Parietal lobe (tissue), 2 donors: ENCODE data around the gene JRKL. TPM values are rescaled to one million over a fixed set of nuclear protein-coding genes. Genes with fewer than 3 reads are reported as not detected.

ENCODE experiments used
- small RNA-seq: library from RNA; depleted of rRNA; stranded (forward); fragments of <200 nt; gene quantifications from one replicate; pipeline ENCODE3, GENCODE V24; 2014; ENCODE audit warnings: low replicate concordance
- total RNA-seq: library from RNA; depleted of rRNA; stranded (reverse); fragments of >200 nt; gene quantifications from one replicate; pipeline ENCODE4 v1.2.3, GENCODE V29; 2014

The JRKL gene
- 10.6 TPM for total RNA-seq

GRCh38 chr11:96389720-96390487 lies at the start of gene JRKL, which contains the start of gene CCDC82:
Gene JRKL (plus strand): TSS chr11:96390013. CDS start chr11:96390650, 637 bp downstream.
Gene CCDC82 (minus strand): TSS chr11:96389912. CDS start chr11:96384747, 5,165 bp downstream.

GRCh38 chr11:96342961-96343711 lies 46.7 kb upstream of the JRKL start, which contains the start of gene MAML2:
Gene MAML2 (minus strand): TSS chr11:96343195. CDS start chr11:96341895, 1,300 bp downstream.

Small RNAs within 50 kb of the gene (small RNA-seq; reads per million reads assigned to genes)
- not detected for gene MIR1260B

Other genes with a start within 250 kb of the JRKL start
- 11.0 TPM for gene MAML2, start 46.8 kb upstream of the JRKL start, total RNA-seq
- 108 TPM for gene CCDC82, start 101 bp upstream of the JRKL start, total RNA-seq